H1 (cell line): ENCODE data around the gene HTR4. TPM values are rescaled to one million over a fixed set of nuclear protein-coding genes. Genes with fewer than 3 reads are reported as not detected.

Source experiments
- SP4 ChIP-seq: IDR thresholded peaks from 2 replicates; pipeline ENCODE4 v1.6.1; 2012; ENCODE audit warnings: low read length, inconsistent platforms
- TAF1 ChIP-seq: IDR thresholded peaks from 2 replicates; pipeline ENCODE4 v1.6.1; 2011; ENCODE audit warnings: mild to moderate bottlenecking, low read depth, low read length
- polyA plus RNA-seq, 7 experiments: library from polyadenylated mRNA; depleted of rRNA in 3 of 7; stranded (reverse) in 5 of 7; unstranded in 2 of 7; fragments of >200 nt in 5 of 7; fragments of 200-250 nt in 2 of 7; gene quantifications; 1 replicate in 5 of 7; 2 replicates in 1 of 7; 4 replicates in 1 of 7; pipeline versions ENCODE4 v1.2.1 to v1.2.3, GENCODE V29; 2011 to 2013; ENCODE audit warnings: missing spikeins in 2 of 7, mixed read lengths in 2 of 7
- total RNA-seq: library from RNA; stranded (reverse); fragmentation: NEBNext Ultra II Directional; extraction: Animal tissue kit (Norgen Biotek cat#: 25700); gene quantifications from 2 replicates; pipeline ENCODE4 v1.2.1, GENCODE V29; 2021
- TF ChIP-seq, protein P1 (sequence below): IDR thresholded peaks from 2 replicates; pipeline ENCODE4 v1.6.1; 2012; ENCODE audit warnings: low read length, inconsistent platforms

The HTR4 gene
- total and polyA plus RNA-seq, 2 of the 8 experiments (the other 6 are each of a cell fraction or from before 2014, with no cell fraction given): not detected

DNA sequence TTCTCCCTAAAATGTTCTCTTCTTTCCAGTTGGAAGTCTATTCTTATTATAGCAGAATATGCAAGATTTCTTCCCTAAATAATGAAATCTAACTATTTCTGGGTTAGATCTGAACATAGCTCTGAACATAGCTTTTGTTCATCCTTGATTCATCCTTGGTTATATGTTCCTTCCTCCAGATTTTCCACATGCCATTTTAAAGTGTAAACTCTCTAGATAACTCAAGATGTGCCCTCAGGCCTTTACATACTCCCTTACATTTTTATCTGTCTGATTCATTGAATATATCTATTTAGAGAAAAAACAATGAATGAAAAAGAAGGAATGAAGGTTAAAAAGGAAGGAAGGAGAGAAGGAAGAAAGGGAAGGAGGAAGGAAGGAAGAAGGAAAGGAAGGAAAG is 169.7 kb downstream of the HTR4 start (continued):
- TF ChIP-seq TAF1 (no peak), SP4 (no peak)
- TF ChIP-seq, protein P1, sequence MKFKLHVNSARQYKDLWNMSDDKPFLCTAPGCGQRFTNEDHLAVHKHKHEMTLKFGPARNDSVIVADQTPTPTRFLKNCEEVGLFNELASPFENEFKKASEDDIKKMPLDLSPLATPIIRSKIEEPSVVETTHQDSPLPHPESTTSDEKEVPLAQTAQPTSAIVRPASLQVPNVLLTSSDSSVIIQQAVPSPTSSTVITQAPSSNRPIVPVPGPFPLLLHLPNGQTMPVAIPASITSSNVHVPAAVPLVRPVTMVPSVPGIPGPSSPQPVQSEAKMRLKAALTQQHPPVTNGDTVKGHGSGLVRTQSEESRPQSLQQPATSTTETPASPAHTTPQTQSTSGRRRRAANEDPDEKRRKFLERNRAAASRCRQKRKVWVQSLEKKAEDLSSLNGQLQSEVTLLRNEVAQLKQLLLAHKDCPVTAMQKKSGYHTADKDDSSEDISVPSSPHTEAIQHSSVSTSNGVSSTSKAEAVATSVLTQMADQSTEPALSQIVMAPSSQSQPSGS: no peak
